Measurements from ENCODE around the gene ANXA7.

DNA sequence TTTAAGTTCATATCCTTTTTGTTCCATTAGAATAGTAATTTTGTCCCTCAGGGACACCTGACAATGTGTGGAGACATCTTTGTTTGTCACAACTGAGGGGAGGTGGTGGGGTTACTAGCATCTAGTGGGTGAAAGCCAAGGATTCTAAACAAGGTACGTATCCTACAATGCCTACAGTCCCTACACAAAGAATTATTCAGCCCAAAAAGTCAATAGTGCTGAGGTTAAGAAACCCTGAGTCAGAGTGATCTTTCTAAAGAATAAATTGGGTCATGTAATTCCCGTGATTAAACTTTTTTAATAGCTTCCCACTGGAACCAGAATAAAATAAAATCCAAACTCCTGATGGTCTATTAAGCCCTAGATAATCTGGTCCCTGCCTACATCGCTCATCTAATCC lies 2.7 kb upstream of the ANXA7 start:
- TF ChIP-seq, protein P1, sequence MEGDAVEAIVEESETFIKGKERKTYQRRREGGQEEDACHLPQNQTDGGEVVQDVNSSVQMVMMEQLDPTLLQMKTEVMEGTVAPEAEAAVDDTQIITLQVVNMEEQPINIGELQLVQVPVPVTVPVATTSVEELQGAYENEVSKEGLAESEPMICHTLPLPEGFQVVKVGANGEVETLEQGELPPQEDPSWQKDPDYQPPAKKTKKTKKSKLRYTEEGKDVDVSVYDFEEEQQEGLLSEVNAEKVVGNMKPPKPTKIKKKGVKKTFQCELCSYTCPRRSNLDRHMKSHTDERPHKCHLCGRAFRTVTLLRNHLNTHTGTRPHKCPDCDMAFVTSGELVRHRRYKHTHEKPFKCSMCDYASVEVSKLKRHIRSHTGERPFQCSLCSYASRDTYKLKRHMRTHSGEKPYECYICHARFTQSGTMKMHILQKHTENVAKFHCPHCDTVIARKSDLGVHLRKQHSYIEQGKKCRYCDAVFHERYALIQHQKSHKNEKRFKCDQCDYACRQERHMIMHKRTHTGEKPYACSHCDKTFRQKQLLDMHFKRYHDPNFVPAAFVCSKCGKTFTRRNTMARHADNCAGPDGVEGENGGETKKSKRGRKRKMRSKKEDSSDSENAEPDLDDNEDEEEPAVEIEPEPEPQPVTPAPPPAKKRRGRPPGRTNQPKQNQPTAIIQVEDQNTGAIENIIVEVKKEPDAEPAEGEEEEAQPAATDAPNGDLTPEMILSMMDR (IDR thresholded peaks at IDR 0.05), result no peak
- TF ChIP-seq ZFX (IDR thresholded peaks at IDR 0.05; ENCODE audit: borderline replicate concordance), result no peak

Measured in 22Rv1 (cell line).